HG03378 (cell line): Measurements from ENCODE around the gene SLCO1B3.

Source experiments
- ATAC-seq: cut with Tn5 transposase; IDR thresholded peaks from one replicate; pipeline ENCODE4 v1.9.1; 2021; ENCODE audit warnings: mild to moderate bottlenecking, moderate library complexity; ENCODE audit not compliant: unreplicated experiment

SLCO1B3 gene

GRCh38 chr12:20868277-20868676 lies 57.8 kb downstream of the SLCO1B3 start:
- no peak for ATAC-seq

- no peak for ATAC-seq
Observed at GRCh38 chr12:20883288-20883687, 72.8 kb downstream of the SLCO1B3 start.

- no peak for ATAC-seq
Observed at GRCh38 chr12:20885116-20885515, 74.6 kb downstream of the SLCO1B3 start.

GRCh38 chr12:20885552-20885951 lies 75.0 kb downstream of the SLCO1B3 start:
- no peak for ATAC-seq

GRCh38 chr12:20917269-20917668 lies 106.8 kb downstream of the SLCO1B3 start:
- no peak for ATAC-seq

- no peak for ATAC-seq
Observed at GRCh38 chr12:20917819-20918218, 107.3 kb downstream of the SLCO1B3 start.

- ATAC-seq = no peak
Observed at GRCh38 chr12:20931894-20932293, 121.4 kb downstream of the SLCO1B3 start.

GRCh38 chr12:20946732-20947131 lies 136.2 kb downstream of the SLCO1B3 start:
- no peak for ATAC-seq

- ATAC-seq = peak; percentile 84
Observed at GRCh38 chr12:20950248-20950647, 139.7 kb downstream of the SLCO1B3 start.

- ATAC-seq = no peak
Observed at GRCh38 chr12:20963303-20963702, 152.8 kb downstream of the SLCO1B3 start.

GRCh38 chr12:20963762-20964161 lies 153.3 kb downstream of the SLCO1B3 start:
- no peak for ATAC-seq
